GM19395 (cell line): ENCODE measurements around the gene SAMD15.
"Not testable (repeated sequence)": the region's sequence is repeated elsewhere in the genome, so short reads cannot be mapped to it uniquely, and the experiment has no call there.

Source experiments
- ATAC-seq: cut with Tn5 transposase; IDR thresholded peaks from one replicate; pipeline ENCODE4 v1.9.1; 2021; ENCODE audit warnings: mild to moderate bottlenecking, moderate library complexity; ENCODE audit not compliant: unreplicated experiment

Gene SAMD15

GRCh38 chr14:77376771-77377501 is at the start of gene SAMD15, which contains the start of gene TMED8:
Gene SAMD15, plus strand, starts transcription at chr14:77377379. Its CDS starts 40 bp downstream, at chr14:77377419.
Gene TMED8, minus strand, starts transcription at chr14:77377094. Its CDS starts 41 bp downstream, at chr14:77377053.
- peak; percentile 84 for ATAC-seq

- ATAC-seq: no peak
Measured at GRCh38 chr14:77329872-77330271, 47.3 kb upstream of the SAMD15 start.

GRCh38 chr14:77335576-77335975 is 41.6 kb upstream of the SAMD15 start:
- no peak for ATAC-seq

- ATAC-seq: not testable (repeated sequence)
Measured at GRCh38 chr14:77337255-77337654, 39.9 kb upstream of the SAMD15 start.

- no peak for ATAC-seq
Measured at GRCh38 chr14:77337880-77338279, 39.3 kb upstream of the SAMD15 start.

- ATAC-seq: no peak
Measured at GRCh38 chr14:77338302-77338701, 38.9 kb upstream of the SAMD15 start.

- ATAC-seq: no peak
Measured at GRCh38 chr14:77339407-77339806, 37.8 kb upstream of the SAMD15 start.

- ATAC-seq: no peak
Measured at GRCh38 chr14:77340389-77340788, 36.8 kb upstream of the SAMD15 start.

GRCh38 chr14:77342726-77343397 is 34.3 kb upstream of the SAMD15 start:
- ATAC-seq: no peak

GRCh38 chr14:77343662-77344061 is 33.5 kb upstream of the SAMD15 start:
- no peak for ATAC-seq

GRCh38 chr14:77344377-77344996 is 32.7 kb upstream of the SAMD15 start:
- ATAC-seq: no peak

GRCh38 chr14:77346495-77346894 is 30.7 kb upstream of the SAMD15 start:
- no peak for ATAC-seq

GRCh38 chr14:77347751-77348150 is 29.4 kb upstream of the SAMD15 start:
- no peak for ATAC-seq

- no peak for ATAC-seq
Measured at GRCh38 chr14:77353469-77354141, 23.6 kb upstream of the SAMD15 start.

- ATAC-seq: no peak
Measured at GRCh38 chr14:77355811-77356210, 21.4 kb upstream of the SAMD15 start.

GRCh38 chr14:77356899-77357298 is 20.3 kb upstream of the SAMD15 start:
- no peak for ATAC-seq

- no peak for ATAC-seq
Measured at GRCh38 chr14:77359626-77360025, 17.6 kb upstream of the SAMD15 start.

GRCh38 chr14:77364146-77364545 is 13.0 kb upstream of the SAMD15 start:
- no peak for ATAC-seq

- ATAC-seq: no peak
Measured at GRCh38 chr14:77369285-77369684, 7.9 kb upstream of the SAMD15 start.

- ATAC-seq: peak; percentile 34
Measured at GRCh38 chr14:77372304-77372841, 4.8 kb upstream of the SAMD15 start.
